ENCODE data around the gene OTOG. TPM values are rescaled to one million over a fixed set of nuclear protein-coding genes. Genes with fewer than 3 reads are reported as not detected.
A peak's percentile ranks its signal among the peaks of the same experiment; 100 is the strongest.

The OTOG gene
- polyA plus RNA-seq, 1 experiment: not detected

DNA sequence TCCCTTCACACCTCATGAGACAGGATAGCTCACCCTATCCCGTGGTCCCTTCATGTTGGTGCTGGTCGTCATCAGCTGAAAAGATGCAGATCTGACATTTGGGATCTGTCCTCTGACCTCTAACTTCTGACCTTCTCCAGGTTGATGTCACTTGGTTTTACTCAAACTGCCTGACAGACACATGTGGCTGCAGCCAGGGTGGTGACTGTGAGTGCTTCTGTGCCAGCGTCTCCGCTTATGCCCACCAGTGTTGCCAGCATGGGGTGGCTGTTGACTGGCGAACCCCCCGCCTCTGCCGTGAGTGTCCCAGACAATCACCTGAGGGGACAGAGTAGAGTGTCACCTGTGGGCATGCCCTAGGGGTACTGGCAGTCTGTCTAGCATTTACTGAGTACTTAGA lies 49.7 kb downstream of the OTOG start:
- H3K4me3 ChIP-seq (ENCODE audit: low read depth, low read length): no peak overlapping the region
- ChIA-PET CTCF (interaction anchor here (1.5 to 1.6 kb wide), 2 partner anchors 9 to 382 kb away, joined by 4 to 5 read pairs; no protein-coding TSS in a partner anchor), POLR2A (no interaction called here)
- no peaks in the 10 kb centered on the region; the same call in 1 of the 2 replicates for H3K27me3 ChIP-seq (ENCODE audit: control insufficient read depth, insufficient read depth, low read length)
- DNase-seq (ENCODE audit: low read depth): no peak
- TF ChIP-seq, protein P1, sequence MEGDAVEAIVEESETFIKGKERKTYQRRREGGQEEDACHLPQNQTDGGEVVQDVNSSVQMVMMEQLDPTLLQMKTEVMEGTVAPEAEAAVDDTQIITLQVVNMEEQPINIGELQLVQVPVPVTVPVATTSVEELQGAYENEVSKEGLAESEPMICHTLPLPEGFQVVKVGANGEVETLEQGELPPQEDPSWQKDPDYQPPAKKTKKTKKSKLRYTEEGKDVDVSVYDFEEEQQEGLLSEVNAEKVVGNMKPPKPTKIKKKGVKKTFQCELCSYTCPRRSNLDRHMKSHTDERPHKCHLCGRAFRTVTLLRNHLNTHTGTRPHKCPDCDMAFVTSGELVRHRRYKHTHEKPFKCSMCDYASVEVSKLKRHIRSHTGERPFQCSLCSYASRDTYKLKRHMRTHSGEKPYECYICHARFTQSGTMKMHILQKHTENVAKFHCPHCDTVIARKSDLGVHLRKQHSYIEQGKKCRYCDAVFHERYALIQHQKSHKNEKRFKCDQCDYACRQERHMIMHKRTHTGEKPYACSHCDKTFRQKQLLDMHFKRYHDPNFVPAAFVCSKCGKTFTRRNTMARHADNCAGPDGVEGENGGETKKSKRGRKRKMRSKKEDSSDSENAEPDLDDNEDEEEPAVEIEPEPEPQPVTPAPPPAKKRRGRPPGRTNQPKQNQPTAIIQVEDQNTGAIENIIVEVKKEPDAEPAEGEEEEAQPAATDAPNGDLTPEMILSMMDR (IDR thresholded peaks at IDR 0.05; ENCODE audit: insufficient read depth, low read depth, low read length): no peak
- H3K36me3 ChIP-seq (ENCODE audit: control insufficient read depth, insufficient read depth, low read length): no peaks in the 10 kb centered on the region

DNA sequence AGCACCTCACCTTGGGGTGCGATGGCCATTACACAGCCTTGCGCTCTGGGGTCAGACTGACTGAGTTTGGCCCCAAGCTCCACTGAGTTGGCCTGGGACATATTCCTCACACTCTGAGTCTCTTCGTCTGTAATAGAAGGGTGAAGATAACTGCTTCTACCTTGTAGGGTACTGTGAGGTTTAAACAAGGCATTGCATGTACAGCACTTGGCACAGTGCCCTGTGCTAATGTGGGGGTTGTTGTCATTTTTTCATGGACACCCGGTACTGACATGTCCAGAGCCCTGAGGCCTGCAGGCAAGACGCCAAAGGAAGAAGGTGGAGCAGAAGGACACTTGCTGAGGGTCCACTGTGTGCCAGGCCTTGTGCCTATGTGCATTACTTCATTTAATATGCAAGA lies 50.7 kb downstream of the OTOG start:
- no peak for DNase-seq (ENCODE audit: low read depth)
- POLR2A ChIA-PET: no interaction called here
- CTCF ChIA-PET: interaction anchor here (1.4 to 2.3 kb wide), 4 partner anchors 10 to 380 kb away, joined by 3 to 19 read pairs (median 14); no protein-coding TSS in a partner anchor
- Histone ChIP-seq H3K4me3 (ENCODE audit: low read depth, low read length) (no peak overlapping the region), H3K27me3 (ENCODE audit: control insufficient read depth, insufficient read depth, low read length) (no peaks in the 10 kb centered on the region), H3K36me3 (ENCODE audit: control insufficient read depth, insufficient read depth, low read length) (no peaks in the 10 kb centered on the region)
- TF ChIP-seq, protein P1 (IDR thresholded peaks at IDR 0.05; ENCODE audit: insufficient read depth, low read depth, low read length): no peak

DNA sequence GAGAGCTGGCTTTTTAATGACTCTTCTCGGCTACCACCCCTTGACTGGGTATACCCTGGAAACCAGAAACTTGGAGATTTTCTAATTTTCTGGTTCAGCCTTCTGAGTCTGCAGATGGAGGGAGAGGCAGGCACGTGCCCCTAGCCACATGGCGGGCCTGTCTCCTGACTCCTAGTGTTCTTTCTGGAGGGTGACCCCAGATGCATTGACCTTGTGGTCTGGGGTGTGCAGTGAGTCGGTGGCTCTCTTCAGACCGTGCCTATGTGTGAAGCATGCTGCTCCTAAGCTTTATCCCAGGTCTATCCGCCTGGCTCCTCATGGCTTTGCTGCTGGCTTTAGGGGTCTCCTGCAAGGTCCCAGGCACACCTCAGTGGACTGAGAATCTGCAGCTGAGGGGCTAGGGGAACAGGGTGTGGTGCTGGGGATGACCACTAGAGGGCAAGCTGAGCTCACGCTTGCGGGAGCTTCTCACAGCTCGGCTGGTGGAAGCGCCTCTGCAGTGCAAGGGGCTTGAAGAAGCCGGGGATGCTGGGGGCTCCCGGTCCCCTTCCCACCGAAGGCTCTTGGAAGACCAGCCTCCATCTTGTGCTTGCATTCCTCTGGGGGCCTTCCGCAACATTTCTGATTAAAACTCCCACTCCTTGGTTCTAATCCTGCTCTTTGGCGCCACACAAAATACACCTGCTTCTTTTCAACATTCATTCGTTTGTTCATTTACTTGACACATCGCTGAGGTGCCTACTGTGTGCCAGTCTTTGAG lies 51.8 kb downstream of the OTOG start:
- CTCF ChIA-PET: interaction anchor here (0.6 to 2.3 kb wide), 20 partner anchors 11 to 394 kb away, joined by 3 to 19 read pairs (median 4); no protein-coding TSS in a partner anchor
- no peak for DNase-seq (ENCODE audit: low read depth)
- POLR2A ChIA-PET: interaction anchor here (0.5 kb wide), 1 partner anchor 10 kb away, joined by 3 read pairs; no protein-coding TSS in a partner anchor
- H3K27me3 ChIP-seq (ENCODE audit: control insufficient read depth, insufficient read depth, low read length): no peaks in the 10 kb centered on the region
- TF ChIP-seq, protein P1 (IDR thresholded peaks at IDR 0.05; ENCODE audit: insufficient read depth, low read depth, low read length): peak; percentile 99
- H3K4me3 ChIP-seq (ENCODE audit: low read depth, low read length): no peak overlapping the region
- H3K36me3 ChIP-seq (ENCODE audit: control insufficient read depth, insufficient read depth, low read length): no peaks in the 10 kb centered on the region

- POLR2A ChIA-PET: interaction anchor here (0.5 kb wide), 1 partner anchor 10 kb away, joined by 3 read pairs; no protein-coding TSS in a partner anchor
- DNase-seq (ENCODE audit: low read depth): no peak
- no peaks in the 10 kb centered on the region for H3K27me3 ChIP-seq (ENCODE audit: control insufficient read depth, insufficient read depth, low read length)
- CTCF ChIA-PET: interaction anchor here (0.6 to 2.3 kb wide), 16 partner anchors 11 to 507 kb away, joined by 3 to 19 read pairs (median 4); partner anchors contain the start of gene SAAL1
- H3K36me3 ChIP-seq (ENCODE audit: control insufficient read depth, insufficient read depth, low read length): no peaks in the 10 kb centered on the region
- H3K4me3 ChIP-seq (ENCODE audit: low read depth, low read length): no peak overlapping the region
- TF ChIP-seq, protein P1 (IDR thresholded peaks at IDR 0.05; ENCODE audit: insufficient read depth, low read depth, low read length): no peak
Observed at GRCh38 chr11:17599460-17599925, 52.4 kb downstream of the OTOG start.
